ENCODE data around the gene CCDC174.

Gene CCDC174

DNA sequence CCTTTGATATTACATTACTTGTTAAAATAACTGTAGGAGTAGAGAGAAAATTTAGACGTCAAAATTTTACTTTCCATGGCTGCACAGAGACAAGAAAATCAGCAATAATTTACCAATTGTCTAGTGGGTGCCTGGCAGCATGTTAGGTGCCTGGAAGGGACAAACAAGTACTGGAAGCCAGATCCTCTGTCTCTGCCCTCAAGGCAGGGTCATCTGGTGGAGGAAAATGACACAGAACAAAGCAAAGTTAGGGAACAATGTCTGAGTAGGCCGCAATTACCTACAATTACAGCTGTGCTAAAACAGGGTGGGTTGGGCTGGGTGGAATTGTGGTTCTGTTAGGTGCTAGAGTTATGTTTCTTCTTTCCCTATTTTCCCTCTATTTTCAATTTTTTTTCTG is 7.4 kb downstream of the CCDC174 start:
- no peak for FAIRE-seq

DNA sequence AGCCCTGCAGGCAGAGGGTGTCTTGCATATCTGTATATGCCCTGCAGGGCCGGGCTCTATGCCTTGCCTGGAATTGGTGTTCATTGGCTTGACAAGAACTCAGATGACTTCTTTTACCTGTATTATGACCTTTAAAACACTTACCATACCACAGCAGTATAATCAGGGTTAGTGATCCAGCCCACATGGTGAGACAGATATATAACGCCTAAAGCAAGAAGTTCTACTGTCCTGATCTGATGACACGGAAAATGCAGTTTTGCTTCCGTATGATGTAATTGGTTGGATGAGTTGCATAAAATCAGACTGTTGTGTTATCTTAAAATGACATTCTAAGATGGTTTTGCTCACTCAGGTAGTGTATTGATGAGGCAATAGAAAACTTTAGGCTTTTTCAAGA is 9.4 kb downstream of the CCDC174 start:
- no peak for FAIRE-seq

DNA sequence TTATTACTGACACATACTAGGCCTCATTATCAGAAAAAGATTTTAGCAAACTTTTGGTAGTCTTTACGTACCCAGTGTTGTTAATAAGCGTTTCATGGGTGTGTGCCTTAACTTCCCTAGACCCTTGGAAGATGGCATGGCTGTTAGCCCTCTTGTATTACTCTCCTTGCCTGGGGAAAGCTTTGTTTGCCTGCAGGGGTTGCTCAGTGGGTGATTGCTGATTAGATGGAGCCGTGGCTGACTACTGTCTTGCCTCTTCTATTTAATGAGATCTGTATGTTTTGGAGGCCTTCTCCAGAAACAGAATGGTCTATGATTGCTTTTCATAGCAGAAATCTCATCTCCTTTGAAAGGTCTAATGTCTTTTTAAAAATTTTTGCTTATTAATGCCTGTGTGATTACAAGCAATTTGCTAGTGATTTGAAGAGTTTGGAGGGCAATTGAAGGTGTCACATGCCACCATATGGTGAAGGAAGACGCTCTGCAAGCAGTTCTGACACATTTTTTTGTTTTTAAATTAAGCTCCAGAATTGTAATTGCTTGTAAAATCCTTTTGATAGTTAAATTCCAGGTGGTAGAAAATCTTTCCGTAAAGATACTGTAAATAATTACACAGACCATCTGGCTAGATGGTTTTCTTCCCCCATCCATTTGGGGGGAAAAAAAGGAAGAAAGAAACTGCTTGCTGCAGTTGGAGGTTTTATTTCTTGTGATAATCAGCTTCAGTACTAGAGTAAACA is 12.0 kb downstream of the CCDC174 start:
- FAIRE-seq, result no peak

DNA sequence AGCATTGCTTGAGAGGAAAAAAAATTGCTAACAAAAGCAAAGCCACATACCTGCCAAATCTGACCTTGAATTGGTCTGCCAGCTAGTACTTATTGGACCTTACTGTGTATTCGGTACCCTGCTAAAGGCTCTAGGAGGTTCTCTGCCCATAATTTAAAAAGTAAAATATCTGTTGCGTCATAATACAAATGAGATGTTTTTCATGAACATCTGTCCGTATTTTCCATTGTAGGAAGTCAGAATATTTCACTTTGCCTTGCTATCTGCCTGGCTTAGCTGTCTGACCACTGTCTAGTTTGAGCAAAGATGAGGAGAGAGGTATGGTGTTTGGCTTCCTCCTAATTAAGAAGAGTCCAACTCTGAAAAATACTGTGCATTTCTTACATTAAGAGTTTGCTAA is 12.6 kb downstream of the CCDC174 start:
- FAIRE-seq, result no peak

DNA sequence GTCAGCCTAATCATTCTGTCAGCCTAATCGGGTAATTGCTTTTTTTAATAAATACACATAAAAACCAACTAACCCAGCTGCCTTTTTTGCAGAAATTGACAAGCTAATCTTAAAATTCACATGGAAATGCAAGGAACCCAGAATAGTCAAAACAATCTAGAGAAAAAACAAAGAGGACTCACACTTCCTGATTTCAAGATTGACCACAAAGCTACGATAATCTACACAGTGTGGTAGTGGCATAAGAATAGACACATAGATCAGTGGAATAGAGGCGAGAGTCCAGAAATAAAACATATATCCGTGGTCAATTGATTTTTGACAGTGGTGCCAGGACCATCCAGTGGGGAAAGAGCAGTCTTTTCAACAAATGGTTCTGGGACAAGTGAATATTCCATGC is 21.0 kb downstream of the CCDC174 start:
- no peak for FAIRE-seq

DNA sequence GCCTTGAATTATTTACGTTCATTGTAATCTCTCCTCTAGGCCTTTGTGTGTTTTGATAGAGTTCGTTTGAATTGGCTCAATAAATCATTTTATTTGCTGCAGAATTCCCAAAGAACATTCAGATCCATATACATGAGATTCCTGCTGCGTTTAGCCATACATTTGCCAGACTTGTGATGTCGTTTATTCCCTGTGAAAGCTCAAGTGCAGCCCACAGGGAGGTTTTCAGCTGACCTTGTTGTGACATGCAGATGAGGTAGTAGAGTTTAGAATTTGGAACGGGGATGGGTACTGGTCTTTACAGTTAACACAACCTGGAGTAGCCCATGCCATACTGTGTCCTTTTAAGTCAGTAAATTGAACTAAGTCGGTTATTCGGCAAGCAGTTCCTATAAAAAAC is 23.3 kb downstream of the CCDC174 start, which contains the start of gene C3orf20:
C3orf20 (plus strand) TSS at position 301 of the 400 bp plus-strand sequence. CDS start 7,573 bp downstream, outside the sequence.
- no peak for FAIRE-seq

DNA sequence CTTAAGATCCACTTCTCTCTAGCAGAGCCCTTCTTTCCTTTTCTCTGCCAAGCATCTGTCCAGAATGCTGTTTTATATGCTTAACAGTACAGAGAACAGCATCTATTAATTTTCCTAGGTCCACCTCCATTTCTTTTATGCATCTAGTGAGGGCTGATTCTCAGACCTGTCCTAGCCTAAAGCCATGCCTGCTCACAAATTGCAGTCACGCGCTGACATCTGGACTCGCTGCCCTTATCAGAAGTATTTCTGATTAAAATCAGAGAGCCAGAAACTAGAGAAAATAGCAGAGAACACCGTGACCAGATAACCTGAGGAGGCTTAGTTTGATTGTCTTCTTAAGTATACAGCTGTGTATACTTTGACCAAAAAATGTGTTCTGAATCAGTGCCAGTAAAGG is 25.3 kb downstream of the CCDC174 start:
- no peak for FAIRE-seq

DNA sequence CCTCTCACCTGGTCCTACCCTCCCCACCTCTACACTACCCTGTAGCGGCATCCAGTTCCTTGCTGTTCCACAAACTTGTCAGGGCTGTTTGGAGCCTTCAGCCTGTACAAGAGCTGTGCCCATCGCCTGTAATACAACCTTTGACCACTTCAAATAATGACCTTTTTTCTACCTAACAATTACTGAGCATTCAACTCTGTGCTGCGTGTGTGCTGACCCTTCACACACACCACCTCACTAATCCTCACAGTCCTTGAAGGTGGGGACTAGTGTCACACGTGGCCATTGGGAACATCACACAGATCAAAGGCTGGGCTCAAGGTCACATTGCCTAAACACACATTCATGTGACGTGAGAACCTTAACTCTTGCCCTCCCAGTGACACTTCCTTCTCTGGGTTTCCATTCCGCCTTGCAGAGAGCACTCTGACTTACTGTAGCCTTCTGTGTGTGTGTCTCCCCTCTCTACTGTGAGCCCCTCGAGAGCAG is 26.5 kb downstream of the CCDC174 start:
- no peak for FAIRE-seq

DNA sequence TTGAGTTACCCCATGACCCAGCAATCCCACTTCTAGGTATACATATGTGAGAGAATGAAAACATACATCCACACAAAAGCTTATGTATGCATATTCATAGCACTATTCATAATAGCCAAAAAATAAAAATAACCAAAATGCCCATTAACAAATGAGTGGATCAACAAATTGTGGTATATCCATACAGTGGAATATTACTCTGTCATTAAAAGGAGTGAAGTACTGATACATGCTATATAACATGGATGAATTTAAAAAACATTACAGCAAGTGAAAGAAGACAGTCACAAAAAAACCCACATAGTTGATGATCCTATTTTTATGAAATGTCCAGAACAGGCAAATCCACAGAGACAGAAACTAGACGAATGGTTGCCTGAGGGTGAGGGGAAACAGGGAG is 28.6 kb downstream of the CCDC174 start:
- no peak for FAIRE-seq

DNA sequence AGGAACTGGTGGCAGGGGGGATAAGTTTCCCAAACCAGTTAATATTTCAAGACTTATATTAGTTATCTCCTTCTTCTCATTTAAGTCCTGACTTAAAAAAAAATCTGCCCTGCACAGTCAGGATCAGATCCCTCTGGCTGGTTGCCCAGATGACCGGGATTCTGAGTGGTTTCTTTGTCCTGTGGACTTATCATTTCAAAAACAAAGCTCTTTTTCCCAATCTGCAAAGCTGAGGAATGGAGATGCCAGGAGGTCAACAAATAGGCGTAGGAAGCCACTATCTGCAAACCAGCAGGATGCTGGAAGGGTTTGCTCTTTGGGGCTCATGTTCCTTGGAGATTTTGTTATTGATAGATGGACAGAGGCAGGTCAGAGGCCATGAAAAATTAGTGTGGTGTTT is 29.2 kb downstream of the CCDC174 start:
- FAIRE-seq, result no peak

DNA sequence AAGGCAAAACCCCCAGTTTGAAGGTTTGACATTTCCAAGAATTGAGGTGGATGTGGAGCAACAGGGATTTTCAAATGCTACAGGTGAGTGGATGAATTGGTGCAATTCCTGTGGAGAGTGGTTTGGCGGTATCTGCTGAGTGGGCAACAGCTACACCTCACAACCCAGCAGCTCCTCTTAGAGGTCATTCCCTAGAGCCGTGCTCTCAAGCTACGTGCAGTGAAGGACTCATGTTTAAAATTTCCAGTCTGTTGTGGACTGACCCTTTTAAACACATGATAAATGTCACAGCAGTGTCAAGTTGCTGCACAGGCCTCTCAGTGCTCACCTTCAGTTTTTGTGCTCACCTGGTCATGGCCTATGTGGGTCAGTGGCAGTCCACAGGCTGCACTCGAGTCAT is 32.9 kb downstream of the CCDC174 start:
- FAIRE-seq, result no peak

DNA sequence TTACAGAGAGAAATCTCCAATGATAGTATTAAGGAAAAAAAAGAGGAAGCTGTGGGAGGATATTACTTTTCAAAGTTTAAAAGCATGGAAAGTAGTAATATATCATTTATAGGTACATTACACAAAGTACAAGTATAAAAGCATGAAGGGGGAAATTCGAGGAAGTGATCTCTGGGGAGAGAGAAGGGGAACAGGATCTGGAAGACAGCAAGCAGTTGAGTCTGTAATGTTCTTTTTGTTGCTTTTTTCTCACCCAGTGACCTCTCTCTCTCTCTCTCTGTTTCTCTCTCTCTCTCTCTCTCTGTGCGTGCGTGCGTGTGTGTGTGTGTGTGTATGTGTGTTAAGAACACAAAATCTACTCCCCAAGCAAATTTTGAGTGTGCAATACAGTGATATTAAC is 33.6 kb downstream of the CCDC174 start:
- FAIRE-seq, result no peak

DNA sequence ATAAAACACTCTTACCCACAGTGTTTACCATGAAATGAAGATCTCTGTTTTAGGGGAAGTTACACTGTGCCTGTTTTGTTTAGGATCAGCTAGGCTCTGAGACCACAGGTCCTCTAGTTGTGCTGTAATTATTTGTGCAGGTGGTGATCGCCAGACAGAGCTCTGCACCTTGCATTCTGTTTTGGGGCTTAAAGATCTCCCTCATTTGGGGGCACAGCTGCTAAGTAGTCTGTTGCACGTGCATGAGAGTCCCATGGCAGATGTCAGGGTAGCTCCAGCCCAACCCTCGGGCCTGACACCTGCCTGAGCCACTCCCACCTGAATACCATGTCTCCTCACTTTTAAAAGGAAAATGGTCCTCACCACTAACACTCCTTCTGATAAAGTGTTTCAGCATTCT is 35.8 kb downstream of the CCDC174 start:
- FAIRE-seq, result no peak

DNA sequence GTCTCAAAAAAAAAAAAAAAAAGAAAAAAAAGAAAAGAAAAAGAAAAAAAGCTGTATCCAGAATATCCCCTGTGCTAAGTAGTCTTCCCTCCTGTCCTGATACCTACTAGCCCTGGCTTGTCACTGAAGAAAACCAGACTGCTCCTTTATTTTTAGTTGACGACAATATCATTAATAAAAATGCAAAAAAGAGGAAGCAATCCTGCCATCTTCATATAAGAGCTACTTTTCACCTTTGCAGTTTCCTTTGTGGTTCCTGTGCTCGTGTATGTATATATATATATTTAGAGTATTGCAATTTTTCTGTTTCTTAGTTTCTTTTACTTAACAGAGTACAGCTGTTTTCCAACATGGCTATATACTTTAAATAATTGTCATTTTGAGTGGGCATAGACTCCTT is 37.0 kb downstream of the CCDC174 start:
- FAIRE-seq, result no peak

DNA sequence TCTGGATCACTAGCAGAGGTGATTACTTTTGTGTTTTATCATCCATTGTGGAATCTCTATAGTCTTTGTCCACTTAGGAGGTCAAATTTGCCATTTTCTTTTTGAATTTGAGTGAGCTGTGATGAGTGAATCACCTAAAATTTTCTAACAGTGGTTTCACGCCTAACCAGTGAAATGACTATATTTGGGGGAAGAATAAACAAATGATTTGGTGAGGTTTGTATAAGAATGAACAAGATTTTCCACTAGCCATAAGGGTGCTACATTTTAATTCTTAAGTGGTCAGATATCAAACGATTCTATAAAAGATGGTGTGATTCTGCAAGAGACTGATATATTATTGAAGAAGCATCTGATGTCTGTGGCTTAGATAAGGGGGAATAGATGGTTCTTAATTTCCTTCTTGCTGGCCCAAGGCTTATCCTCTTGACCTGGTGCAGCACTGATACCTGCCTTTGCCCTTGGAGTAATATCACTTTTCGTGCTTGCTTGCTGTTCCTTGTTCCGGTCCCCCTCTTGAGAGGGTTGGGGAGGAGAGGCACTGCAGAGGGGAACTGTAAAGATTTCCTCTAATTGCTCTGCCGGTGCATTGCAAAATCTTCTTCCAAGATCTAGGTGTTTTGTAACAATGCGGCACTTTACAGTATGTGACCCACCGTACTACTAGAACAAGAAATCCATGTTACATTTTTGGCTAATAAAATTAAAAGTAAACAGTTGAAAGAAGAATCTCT is 37.9 kb downstream of the CCDC174 start:
- no peak for FAIRE-seq

DNA sequence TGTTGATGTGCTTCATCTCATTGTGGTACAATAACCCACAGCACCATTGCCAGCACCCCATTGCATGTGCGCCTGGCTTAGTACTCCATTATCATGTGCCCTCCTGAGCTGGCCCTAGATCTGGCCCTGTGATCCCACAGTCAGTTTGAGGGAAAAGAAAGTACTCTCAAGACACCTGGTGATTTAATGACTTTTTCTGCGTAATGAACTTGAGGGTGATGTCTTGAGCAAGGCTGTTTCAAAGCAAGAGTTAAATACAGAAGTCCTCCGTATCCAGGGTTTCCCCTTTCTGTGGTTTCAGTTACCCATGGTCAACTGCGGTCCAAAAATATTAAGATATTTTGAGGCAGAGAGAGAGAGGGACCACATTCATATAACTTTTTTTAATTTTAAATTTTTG is 39.7 kb downstream of the CCDC174 start:
- FAIRE-seq, result no peak

DNA sequence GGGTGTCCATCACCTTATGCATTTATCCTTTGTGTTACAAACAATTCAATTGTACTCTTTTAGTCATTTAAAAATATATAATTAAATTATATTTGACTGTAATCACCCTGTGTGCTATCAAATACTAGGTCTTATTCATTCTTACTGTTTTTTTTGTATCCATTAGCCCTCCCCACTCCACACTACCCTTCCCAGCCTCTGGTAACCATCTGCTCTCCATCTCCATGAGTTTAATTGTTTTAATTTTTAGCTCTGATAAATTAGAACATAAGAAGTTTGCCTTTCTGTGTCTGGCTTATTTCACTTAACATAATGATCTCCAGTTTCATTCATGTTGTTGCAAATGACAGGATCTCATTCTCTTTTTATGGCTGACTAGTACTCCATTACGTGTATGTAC is 40.2 kb downstream of the CCDC174 start:
- FAIRE-seq, result no peak

DNA sequence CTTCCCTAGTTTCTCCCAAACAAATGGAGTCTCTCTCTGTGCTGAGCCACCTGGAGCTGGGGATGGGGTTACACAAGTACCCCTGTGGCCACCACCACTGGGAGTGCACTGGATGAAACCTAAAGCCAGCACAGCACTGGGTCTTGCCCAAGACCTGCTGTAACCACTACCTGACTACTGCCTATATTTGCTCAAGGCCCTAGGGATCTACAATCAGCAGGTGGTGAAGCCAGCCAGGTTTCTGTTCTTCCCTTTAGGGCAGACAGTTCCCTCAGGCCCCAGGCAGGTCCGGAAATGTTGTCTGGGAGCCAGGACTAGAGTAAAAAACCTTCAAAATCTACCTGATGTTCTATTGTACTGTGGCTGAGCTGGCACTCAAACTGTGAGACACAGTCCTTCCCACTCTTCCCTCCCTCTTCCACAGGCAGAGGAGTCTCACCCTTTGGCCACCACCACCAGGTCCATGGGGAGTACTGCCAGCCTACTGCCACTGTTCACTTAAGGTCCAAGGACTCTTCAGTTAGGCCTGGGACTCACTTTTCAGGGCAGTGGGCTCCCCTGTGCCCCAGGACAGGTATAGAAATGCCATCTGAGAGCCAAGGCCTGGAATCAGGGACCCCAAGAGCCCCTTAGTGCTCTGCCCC is 47.2 kb downstream of the CCDC174 start:
- FAIRE-seq, result no peak

DNA sequence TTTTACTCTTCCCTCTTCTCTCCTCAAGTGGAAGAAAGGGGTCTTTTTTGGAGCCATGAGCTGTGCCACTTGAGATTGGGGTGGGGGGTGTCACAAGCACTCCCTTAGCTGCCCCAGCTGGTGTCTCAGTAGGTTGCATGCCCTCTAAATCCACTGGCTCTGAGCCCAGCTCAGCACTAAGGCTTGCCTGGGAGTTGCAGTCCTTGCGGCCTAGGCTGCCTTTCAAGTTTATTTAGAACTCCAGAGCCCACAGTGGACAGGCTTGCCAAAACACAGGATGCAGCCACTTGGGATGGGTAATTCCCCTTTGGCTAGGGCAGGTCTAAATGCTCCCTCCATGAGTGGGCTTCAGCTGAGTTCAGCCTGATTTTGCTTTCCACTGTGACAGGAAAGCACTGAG is 48.1 kb downstream of the CCDC174 start:
- no peak for FAIRE-seq

DNA sequence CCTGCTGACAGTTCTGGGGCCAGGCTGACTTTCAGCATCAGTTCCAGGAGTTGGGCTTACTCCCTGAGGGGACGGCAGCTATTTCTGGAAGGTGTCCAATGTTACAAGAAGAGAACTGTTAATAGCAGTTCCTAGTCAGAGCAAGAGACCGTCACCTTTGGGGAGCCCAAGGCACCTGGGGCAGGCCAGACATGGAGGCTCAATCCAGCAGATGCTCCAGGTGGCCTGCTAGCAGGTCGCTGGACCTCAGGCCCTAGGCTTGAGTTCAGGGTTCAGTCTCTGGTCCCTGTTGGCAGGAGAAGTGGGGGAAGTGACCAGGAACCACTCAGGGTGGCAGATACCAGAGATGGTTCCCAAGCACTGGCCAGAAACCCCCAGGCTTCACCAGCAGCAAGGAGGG is 49.3 kb downstream of the CCDC174 start:
- no peak for FAIRE-seq

DNA sequence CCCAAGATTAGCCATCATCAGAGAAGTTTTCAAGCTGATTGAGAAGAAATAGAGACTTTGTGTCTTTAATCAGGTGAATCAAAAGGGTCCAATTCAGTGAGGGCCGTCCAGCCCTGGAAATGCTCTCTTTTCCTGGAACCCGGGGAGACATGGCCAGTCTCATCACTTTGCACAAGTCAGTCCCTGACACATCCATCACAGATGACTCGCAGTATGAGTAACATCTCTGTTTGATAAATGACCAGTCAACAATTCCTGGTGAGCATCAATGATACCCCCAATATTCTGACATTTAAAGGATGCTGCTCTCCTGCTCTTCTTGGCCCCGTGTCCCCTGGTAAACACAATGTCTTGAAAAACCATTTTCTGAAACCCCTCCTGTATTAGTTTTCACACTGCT is 50.1 kb downstream of the CCDC174 start:
- FAIRE-seq, result no peak

DNA sequence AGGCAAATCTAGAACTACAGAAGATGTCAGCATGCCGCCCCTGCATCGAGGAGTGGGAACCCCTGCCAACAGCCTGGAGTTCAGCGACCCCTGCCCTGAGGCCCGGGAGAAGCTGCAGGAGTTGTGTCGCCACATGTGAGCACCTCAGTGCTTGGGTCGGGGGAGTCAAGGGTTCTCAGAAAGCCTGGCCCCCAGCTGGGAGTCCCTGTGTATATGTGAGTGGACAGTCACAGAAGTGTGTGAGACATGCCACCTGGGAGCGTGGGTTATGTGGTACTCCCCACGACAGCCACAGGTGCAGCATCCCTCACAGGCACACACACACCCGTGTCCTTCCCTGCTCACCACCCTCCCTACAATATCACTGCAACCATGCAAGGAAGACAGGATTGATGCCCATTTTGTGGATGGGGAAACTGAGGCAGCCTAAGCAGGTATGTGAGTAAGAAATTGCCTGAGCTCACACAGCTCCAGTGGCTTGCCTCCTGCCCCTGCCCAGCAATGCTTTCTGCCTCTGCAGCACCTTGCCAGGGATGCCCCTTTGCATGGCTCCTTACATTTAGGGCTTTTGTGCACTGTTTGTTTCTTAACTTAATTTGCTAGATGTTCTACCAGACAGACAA is 51.7 kb downstream of the CCDC174 start:
- FAIRE-seq, result no peak

DNA sequence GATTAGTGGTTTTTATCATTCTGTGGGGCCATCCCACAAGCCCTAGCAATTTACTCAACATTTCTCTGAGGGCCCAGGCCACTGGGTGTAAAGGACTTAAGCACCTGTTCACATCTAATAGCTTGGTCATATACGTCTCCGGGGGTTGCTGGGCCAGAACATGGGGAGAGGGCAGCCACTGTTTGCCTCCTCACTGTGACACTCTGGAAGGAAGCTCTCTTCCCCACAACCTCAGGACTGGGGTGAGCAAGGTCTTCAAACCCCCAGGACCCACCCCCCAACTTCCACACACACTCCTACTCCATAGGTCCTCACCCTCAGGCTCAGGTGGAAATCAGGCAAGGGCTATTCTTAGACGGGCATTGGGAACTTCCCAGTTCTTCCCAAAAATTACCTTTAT is 52.2 kb downstream of the CCDC174 start:
- FAIRE-seq, result no peak

DNA sequence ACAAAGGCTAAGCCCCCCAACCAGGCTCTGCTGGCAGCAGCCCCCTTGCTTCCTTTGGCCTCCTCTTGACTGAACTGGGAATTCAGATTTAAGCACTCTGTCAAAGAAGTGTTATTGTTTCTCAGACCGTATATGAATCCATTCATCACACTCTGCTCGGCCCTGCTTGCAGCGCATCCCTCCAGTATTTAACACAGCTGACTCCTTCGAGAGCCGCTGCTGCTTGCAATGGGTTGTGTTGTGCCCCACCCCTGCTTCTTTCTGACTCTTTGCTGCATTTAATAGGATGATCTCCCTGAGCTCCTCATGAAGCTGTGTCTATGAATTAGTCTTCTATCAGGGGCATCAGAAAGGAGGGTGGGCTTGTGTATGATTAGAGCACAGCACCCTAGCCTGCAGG is 54.5 kb downstream of the CCDC174 start:
- no peak for FAIRE-seq
